ENCODE measurements around the gene CD22. TPM values are rescaled to one million over a fixed set of nuclear protein-coding genes. Genes with fewer than 3 reads are reported as not detected.

Gene CD22
- total RNA-seq, 2 experiments from 2014 or later: 0.52 to 0.67 TPM

DNA sequence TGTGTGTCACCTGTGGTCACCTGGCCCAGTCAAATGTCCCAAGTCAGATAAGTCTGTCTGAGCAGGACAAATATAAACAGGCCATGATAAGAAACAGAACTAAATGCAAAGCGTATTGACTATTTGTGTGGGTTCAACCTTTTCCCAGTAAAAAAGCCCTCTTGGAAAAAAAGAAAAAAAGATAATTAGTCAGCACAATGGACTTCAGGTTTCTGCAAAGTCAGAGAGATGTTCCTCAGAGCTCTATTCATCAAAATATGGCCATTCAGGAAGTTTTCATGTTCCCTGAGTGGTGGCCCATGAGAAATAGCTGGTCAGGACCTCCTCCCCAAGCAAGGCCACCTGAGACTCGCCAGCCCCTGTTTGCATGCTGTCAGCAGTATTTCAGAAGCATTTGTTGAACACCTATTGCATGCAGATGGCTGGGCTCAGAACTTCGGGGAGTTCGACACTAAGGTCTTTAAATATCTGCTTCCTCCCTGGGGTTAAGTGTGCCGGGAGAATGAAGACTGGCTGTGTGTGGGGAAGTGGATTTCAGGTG lies 32.0 kb downstream of the CD22 start:
- Histone ChIP-seq H3K4me3 (ENCODE audit: low read length) (no peak overlapping the region), H3K27ac (ENCODE audit: low read depth in 1 of 2, low read length in 2 of 2) (no peak overlapping the region), H3K36me3 (ENCODE audit: insufficient read depth, low read length) (no peaks in the 10 kb centered on the region), H3K27me3 (ENCODE audit: control insufficient read depth in 1 of 2, insufficient read depth in 2 of 2, low read length in 2 of 2) (no peaks in the 10 kb centered on the region), H3K4me1 (ENCODE audit: insufficient read depth, low read length) (peaks cover 6% of the 10 kb centered on the region), H3K9me3 (ENCODE audit: control insufficient read depth in 1 of 2, insufficient read depth in 1 of 2, low read length in 2 of 2) (no peaks in the 10 kb centered on the region)
- Mint-ChIP-seq H3K27me3 (peaks cover 5% of the 10 kb centered on the region), H3K36me3 (ENCODE audit: low read depth) (no peaks in the 10 kb centered on the region), H3K27ac (no peak overlapping the region), H3K9me3 (no peaks in the 10 kb centered on the region), H3K4me1 (ENCODE audit: low read depth) (peaks cover 9% of the 10 kb centered on the region), H3K4me3 (no peak overlapping the region)
- ChIA-PET POLR2A (no interaction called here), CTCF (no interaction called here)
- intact Hi-C loops (cut with DNase I, micrococcal nuclease): no loop called here
- ATAC-seq (ENCODE audit: poor library complexity) (no peak), DNase-seq (no peak)
- TF ChIP-seq, protein P1, sequence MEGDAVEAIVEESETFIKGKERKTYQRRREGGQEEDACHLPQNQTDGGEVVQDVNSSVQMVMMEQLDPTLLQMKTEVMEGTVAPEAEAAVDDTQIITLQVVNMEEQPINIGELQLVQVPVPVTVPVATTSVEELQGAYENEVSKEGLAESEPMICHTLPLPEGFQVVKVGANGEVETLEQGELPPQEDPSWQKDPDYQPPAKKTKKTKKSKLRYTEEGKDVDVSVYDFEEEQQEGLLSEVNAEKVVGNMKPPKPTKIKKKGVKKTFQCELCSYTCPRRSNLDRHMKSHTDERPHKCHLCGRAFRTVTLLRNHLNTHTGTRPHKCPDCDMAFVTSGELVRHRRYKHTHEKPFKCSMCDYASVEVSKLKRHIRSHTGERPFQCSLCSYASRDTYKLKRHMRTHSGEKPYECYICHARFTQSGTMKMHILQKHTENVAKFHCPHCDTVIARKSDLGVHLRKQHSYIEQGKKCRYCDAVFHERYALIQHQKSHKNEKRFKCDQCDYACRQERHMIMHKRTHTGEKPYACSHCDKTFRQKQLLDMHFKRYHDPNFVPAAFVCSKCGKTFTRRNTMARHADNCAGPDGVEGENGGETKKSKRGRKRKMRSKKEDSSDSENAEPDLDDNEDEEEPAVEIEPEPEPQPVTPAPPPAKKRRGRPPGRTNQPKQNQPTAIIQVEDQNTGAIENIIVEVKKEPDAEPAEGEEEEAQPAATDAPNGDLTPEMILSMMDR (IDR thresholded peaks at IDR 0.05): no peak

DNA sequence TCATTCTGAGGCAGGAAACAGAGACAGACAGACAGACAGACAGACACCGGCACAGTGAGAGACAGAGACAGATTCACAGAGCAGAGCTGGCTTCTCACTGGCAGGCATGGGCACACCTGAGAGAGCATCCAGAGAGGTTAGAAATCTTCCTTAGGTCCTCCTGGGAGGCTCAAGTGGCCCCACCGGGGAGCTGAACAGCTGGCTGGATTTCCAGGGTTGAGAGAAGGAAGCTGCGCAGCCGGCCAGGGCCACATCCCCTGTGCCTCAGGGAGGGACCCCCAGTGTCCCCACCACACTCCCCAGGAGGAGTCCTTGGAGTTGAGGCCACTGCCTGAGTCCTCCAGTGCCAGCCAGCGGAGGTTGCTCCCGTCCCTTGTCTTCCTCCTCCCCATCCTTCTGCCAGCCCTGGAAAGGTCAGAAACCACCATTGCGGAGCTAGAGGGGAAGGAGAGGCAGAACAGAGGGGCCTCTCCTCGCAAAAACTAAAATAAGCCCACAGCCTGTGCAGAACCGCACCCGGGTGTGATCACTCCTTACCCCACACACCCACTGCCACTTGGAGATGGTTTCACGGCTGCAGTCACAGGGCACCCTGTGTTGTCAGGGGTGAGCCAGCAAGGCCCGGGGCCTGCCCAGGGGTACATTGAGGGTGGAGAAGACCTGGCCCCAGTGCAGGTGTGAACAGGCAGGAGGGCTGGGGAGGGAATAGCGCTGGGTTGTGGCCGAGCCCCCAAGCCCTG lies 33.4 kb downstream of the CD22 start:
- Histone ChIP-seq H3K4me1 (ENCODE audit: insufficient read depth, low read length) (peaks cover 6% of the 10 kb centered on the region), H3K4me3 (ENCODE audit: low read length) (no peak overlapping the region), H3K36me3 (ENCODE audit: insufficient read depth, low read length) (no peaks in the 10 kb centered on the region), H3K9me3 (ENCODE audit: control insufficient read depth in 1 of 2, insufficient read depth in 1 of 2, low read length in 2 of 2) (no peaks in the 10 kb centered on the region), H3K27me3 (ENCODE audit: control insufficient read depth in 1 of 2, insufficient read depth in 2 of 2, low read length in 2 of 2) (no peaks in the 10 kb centered on the region), H3K27ac (ENCODE audit: low read depth in 1 of 2, low read length in 2 of 2) (no peak overlapping the region)
- no peak for DNase-seq
- Mint-ChIP-seq H3K27ac (no peak overlapping the region), H3K9me3 (no peaks in the 10 kb centered on the region), H3K4me1 (ENCODE audit: low read depth) (peaks cover 9% of the 10 kb centered on the region), H3K36me3 (ENCODE audit: low read depth) (no peaks in the 10 kb centered on the region), H3K4me3 (no peak overlapping the region), H3K27me3 (peaks cover 5% of the 10 kb centered on the region)
- TF ChIP-seq, protein P1 (IDR thresholded peaks at IDR 0.05): no peak
- ChIA-PET CTCF (no interaction called here), POLR2A (no interaction called here)
- intact Hi-C loops (cut with DNase I, micrococcal nuclease): no loop called here
- no peak for ATAC-seq (ENCODE audit: poor library complexity)

DNA sequence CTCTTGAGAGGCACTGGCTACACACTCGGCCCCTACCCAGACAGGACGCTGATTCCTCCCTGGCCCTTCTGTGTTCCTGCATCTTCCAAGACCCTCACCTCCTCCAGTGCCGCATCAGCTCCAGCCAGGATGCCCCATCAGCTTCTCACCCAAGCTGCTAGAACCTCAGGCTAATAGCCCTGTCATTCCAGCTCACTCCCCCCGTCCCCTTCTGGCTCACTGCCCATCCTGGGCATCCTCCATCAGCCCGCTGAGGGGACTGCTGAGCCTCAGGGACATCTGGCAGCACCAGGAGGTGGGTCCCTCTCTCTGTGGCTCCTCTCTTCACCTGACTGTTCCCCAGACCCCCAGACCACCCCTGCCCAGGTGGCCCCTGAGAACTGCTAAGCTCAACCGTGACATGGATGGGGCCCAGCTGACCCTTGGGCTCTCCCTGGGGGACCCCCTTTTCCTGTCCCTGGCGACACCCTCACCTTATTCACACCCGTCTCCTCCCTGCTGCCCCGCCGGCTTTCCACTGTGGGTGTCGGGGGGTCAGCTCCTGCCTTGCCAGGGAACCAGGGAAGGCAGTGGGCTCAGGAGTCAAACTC lies 34.1 kb downstream of the CD22 start:
- H3K9me3 Mint-ChIP-seq: no peaks in the 10 kb centered on the region
- ChIA-PET POLR2A (interaction anchor here (0.7 kb wide), 1 partner anchor 313 kb away, joined by 3 read pairs; no protein-coding TSS in a partner anchor), CTCF (no interaction called here)
- DNase-seq (no peak), ATAC-seq (ENCODE audit: poor library complexity) (no peak)
- H3K27ac Mint-ChIP-seq: no peak overlapping the region
- no peak overlapping the region for H3K27ac ChIP-seq (ENCODE audit: low read depth in 1 of 2, low read length in 2 of 2)
- H3K4me3 Mint-ChIP-seq: no peak overlapping the region
- H3K4me3 ChIP-seq (ENCODE audit: low read length): no peak overlapping the region
- no peaks in the 10 kb centered on the region for H3K36me3 Mint-ChIP-seq (ENCODE audit: low read depth)
- H3K36me3 ChIP-seq (ENCODE audit: insufficient read depth, low read length): no peaks in the 10 kb centered on the region
- H3K27me3 Mint-ChIP-seq: peaks cover 3% of the 10 kb centered on the region
- TF ChIP-seq, protein P1 (IDR thresholded peaks at IDR 0.05): no peak
- H3K27me3 ChIP-seq (ENCODE audit: control insufficient read depth in 1 of 2, insufficient read depth in 2 of 2, low read length in 2 of 2): no peaks in the 10 kb centered on the region
- peaks cover 3% of the 10 kb centered on the region for H3K4me1 Mint-ChIP-seq (ENCODE audit: low read depth)
- H3K9me3 ChIP-seq (ENCODE audit: control insufficient read depth in 1 of 2, insufficient read depth in 1 of 2, low read length in 2 of 2): no peaks in the 10 kb centered on the region
- H3K4me1 ChIP-seq (ENCODE audit: insufficient read depth, low read length): peaks cover 3% of the 10 kb centered on the region
- intact Hi-C loops (cut with DNase I, micrococcal nuclease): no loop called here

All from CD4-positive, alpha-beta T cell (primary cell).